ENCODE results near the gene ADAMTS9.

The ADAMTS9 gene

GRCh38 chr3:64591615-64592014 lies 96.2 kb downstream of the ADAMTS9 start:
- H3K4me3 ChIP-seq (replicated peaks; ENCODE audit: low read depth, low read length): no peak overlapping the region
- no peak for DNase-seq (ENCODE audit: extremely low read depth, low read depth)
- no peak for TF ChIP-seq CTCF (IDR thresholded peaks at IDR 0.05; ENCODE audit: low read depth, low read length, missing control alignments)

GRCh38 chr3:64588380-64588779 lies 99.4 kb downstream of the ADAMTS9 start:
- H3K4me3 ChIP-seq (replicated peaks; ENCODE audit: low read depth, low read length): no peak overlapping the region
- TF ChIP-seq CTCF (IDR thresholded peaks at IDR 0.05; ENCODE audit: low read depth, low read length, missing control alignments): no peak
- DNase-seq (ENCODE audit: extremely low read depth, low read depth): no peak

DNA sequence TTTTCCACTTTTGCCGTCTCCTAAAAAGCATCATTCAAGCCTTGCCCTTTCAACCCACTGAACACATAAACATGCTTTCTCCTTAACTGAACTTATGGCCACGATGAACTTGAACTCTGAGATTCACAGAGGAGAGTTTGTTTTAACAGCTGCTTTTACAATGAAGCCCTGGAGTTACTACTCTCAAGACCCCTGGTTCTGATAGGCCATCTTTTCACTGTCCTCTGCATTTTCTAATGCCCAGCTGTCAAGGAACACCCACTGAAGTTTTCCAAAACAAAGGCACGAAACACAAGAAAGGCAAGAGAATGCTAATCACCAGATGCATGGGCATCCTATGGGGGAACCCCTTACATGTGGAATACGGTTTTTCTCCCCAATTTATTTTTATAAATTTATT lies 100.8 kb downstream of the ADAMTS9 start:
- DNase-seq (ENCODE audit: extremely low read depth, low read depth): no peak
- TF ChIP-seq CTCF (IDR thresholded peaks at IDR 0.05; ENCODE audit: low read depth, low read length, missing control alignments): no peak
- no peak overlapping the region for H3K4me3 ChIP-seq (replicated peaks; ENCODE audit: low read depth, low read length)

DNA sequence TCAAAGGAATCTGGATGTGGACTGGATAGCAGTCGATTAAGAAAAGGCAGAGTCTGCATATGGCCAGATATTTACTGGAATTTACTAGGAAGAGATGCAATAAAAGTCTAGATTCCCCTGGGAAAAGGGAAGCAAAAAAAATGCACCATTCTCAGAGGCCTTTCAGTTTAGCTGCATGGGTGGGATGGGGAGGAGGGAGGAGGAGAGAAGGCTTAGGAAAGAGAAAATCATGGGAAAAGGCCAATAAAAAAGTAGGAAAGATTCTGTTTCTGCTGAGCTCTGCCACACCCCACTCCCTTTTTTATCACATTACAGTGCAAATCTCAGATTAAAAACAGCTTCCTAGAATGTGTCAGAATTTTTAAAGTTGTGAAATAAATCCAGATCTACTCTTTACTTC lies 103.6 kb downstream of the ADAMTS9 start:
- H3K4me3 ChIP-seq (replicated peaks; ENCODE audit: low read depth, low read length): no peak overlapping the region
- DNase-seq (ENCODE audit: extremely low read depth, low read depth): no peak
- no peak for TF ChIP-seq CTCF (IDR thresholded peaks at IDR 0.05; ENCODE audit: low read depth, low read length, missing control alignments)

DNA sequence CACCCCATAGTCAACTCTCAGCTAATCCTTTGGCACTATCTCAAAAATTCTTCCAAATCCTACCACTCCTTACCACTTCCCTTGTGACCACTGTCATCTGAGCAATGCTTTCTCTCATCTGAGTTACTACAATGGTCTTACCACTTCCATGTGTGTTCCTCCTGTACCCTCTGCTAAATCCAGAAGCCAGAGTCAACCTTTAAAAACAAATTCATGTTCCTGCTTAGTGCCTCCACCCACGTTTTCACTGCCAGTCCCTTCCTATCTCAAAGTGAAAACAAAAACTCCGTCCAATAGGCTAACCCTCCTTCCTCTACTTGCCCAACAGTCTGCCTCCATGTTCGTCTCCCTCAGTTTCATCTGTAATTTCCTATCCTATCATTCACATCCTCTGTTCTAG lies 109.0 kb downstream of the ADAMTS9 start:
- TF ChIP-seq CTCF (IDR thresholded peaks at IDR 0.05; ENCODE audit: low read depth, low read length, missing control alignments): no peak
- no peak overlapping the region for H3K4me3 ChIP-seq (replicated peaks; ENCODE audit: low read depth, low read length)
- DNase-seq (ENCODE audit: extremely low read depth, low read depth): no peak

GRCh38 chr3:64578062-64578770 lies 109.6 kb downstream of the ADAMTS9 start:
- no peak overlapping the region for H3K4me3 ChIP-seq (replicated peaks; ENCODE audit: low read depth, low read length)
- DNase-seq (ENCODE audit: extremely low read depth, low read depth): no peak
- TF ChIP-seq CTCF (IDR thresholded peaks at IDR 0.05; ENCODE audit: low read depth, low read length, missing control alignments): no peak

Data from HFF-Myc (cell line).